ENCODE measurements around the gene TACC2.

Gene TACC2

GRCh38 chr10:122243550-122243949 is 254.6 kb downstream of the TACC2 start:
- no peak for DNase-seq (ENCODE audit: extremely low read depth in 1 of 2, low read depth in 1 of 2)

GRCh38 chr10:122244001-122244975 is 255.3 kb downstream of the TACC2 start:
- DNase-seq (ENCODE audit: extremely low read depth in 1 of 2, low read depth in 1 of 2), result no peak

DNA sequence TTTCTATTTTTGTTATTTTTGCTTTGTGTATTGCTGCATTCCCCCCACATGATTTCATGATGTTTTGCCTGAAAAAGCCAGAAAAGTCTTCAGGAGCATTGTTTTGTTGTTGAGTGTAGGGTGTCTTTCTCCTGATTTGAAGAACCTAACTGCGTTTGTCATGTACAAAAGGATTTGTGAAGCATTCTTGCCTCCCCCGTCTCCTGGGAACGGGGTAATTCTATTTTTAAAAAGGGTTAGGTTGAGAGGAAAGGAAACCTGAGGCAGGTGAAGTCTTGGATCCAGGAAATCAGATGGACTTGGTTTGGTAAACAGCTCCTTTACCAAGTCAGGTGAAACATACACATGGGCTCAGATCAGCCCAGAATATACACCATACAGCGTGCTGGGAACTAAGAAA is 256.2 kb downstream of the TACC2 start:
- no peak for DNase-seq (ENCODE audit: extremely low read depth in 1 of 2, low read depth in 1 of 2)

DNA sequence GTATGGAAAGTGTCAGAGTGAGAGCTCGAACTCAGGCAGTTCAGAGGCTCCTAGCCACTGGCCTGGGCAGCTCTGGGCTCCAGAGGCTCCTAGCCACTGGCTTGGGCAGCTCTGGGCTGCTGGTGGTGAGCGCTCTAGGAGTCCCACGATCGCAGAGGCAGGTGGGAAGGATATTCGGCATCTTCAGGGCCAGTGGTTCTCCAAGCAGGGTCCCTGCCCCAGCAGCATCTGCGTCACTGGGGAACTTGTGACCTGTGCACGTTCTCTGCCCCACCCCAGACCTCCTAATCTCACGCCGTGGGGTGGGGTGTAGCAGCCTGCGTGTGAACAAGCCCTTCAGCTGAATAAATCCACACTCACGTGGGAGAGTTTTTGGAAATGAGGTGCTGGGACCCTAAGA is 256.9 kb downstream of the TACC2 start:
- DNase-seq (ENCODE audit: extremely low read depth in 1 of 2, low read depth in 1 of 2), result no peak

GRCh38 chr10:122246830-122247520 is 258.0 kb downstream of the TACC2 start:
- DNase-seq (ENCODE audit: extremely low read depth in 1 of 2, low read depth in 1 of 2), result no peak

- DNase-seq (ENCODE audit: extremely low read depth in 1 of 2, low read depth in 1 of 2), result no peak
Measured at GRCh38 chr10:122248356-122249302, 259.7 kb downstream of the TACC2 start.

DNA sequence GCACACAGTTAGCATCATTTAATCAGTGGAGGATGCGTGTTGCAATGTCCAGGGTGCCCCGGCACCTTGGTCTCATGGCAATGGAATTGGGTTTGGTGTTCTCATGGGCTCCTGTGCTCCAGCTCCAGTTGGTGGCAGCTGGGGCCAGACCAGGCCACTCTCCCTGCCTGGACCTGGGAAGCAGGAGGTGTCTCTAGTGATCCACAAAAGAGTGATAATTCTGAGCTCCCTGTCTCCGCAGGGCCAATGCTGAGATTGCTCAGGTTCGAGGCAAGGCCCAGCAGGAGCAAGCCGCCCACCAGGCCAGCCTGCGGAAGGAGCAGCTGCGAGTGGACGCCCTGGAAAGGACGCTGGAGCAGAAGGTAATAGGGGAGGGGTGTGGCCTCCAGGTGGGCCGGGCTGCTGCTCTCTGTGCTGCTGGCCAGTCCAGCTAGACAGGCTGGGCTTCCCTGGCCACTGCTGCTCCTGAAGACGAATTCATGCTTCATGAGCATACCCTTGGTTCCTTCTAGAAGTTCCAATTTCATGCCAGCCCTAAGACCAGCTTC is 260.4 kb downstream of the TACC2 start:
- DNase-seq (ENCODE audit: extremely low read depth in 1 of 2, low read depth in 1 of 2), result no peak

DNA sequence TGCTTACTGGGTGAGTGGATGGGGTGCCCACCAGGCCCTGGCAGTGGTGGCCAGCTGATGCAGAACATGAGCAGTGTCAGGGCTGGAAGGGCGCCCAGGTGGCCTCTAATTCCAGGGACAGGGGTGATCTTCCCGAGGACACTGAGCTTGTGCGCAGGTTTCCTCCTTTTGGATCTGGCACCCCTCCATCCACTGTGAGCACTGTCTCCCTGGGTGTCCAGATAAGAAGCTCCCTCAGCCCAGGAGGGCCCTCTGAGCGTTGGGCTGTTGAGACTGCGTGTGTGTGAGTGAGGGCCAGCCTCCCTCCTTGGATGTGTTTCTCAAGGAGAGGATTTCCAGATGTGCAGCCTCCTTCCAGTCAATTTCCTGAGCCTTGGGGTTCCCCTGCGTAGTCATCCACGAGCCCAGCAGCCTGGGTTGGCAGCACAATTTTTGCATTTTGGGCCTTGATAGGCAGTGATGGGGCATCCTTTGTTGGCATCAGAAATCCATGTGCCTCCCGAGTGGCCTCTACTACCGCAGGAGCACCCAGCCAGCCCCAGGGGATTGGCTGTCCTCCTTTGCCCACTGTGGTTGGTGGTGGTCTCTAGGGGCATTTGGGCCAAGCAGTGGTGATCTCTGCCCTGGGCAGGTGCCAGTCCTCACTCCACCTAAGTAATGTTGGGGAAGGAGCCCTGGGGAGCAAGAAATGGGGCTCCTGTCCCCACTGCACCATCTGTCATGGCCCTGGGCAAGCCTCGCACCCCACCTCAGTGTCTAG is 261.2 kb downstream of the TACC2 start:
- no peak for DNase-seq (ENCODE audit: extremely low read depth in 1 of 2, low read depth in 1 of 2)

GRCh38 chr10:122251459-122252255 is 262.7 kb downstream of the TACC2 start:
- no peak for DNase-seq (ENCODE audit: extremely low read depth in 1 of 2, low read depth in 1 of 2)

- DNase-seq (ENCODE audit: extremely low read depth in 1 of 2, low read depth in 1 of 2), result no peak
Measured at GRCh38 chr10:122252805-122253204, 263.8 kb downstream of the TACC2 start.

DNA sequence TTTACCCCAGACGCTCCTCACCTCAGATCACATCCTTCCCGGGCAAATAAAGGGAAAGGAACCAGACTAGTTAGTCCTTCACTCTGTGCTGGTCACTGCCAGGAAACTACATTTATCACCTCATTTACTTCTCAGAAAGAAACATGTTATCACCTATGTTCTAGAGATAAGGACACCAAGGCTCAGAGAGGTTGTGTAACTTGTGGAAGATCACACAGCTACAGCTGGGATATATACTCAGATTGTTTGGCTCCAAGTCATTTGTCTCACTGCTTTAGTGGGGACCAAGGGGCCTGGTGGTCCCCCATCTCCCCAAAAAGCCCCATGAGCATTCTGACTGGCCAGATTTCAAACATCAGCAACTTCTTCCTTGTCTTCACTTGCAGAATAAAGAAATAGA is 264.6 kb downstream of the TACC2 start:
- DNase-seq (ENCODE audit: extremely low read depth in 1 of 2, low read depth in 1 of 2), result no peak

- DNase-seq (ENCODE audit: extremely low read depth in 1 of 2, low read depth in 1 of 2), result no peak
Measured at GRCh38 chr10:122254831-122255230, 265.9 kb downstream of the TACC2 start.

- no peak for DNase-seq (ENCODE audit: extremely low read depth in 1 of 2, low read depth in 1 of 2)
Measured at GRCh38 chr10:122255509-122256301, 266.7 kb downstream of the TACC2 start.

GRCh38 chr10:122257041-122257440 is 268.1 kb downstream of the TACC2 start:
- DNase-seq (ENCODE audit: extremely low read depth in 1 of 2, low read depth in 1 of 2), result no peak

- no peak for DNase-seq (ENCODE audit: extremely low read depth in 1 of 2, low read depth in 1 of 2)
Measured at GRCh38 chr10:122258136-122259074, 269.4 kb downstream of the TACC2 start.

DNA sequence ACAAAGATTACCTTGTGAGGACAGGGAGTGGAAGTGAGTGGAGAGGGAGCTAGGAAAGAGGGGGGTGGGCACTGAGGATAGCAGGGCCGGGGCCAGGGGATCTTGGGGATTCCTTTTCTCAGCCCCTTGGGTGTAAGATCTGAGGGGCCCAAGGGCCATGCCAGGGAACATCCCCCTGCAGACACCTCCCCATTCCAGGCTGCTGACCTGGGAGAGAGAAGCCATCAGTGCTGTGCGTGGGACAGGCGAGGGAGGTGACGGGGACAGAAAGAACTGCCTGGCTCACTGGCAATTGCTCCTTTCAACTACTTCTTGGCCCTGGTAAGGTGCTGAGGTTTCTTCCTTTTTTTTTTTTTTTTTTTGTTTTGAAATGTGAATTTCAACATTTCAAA is 270.1 kb downstream of the TACC2 start:
- DNase-seq (ENCODE audit: extremely low read depth in 1 of 2, low read depth in 1 of 2), result no peak

DNA sequence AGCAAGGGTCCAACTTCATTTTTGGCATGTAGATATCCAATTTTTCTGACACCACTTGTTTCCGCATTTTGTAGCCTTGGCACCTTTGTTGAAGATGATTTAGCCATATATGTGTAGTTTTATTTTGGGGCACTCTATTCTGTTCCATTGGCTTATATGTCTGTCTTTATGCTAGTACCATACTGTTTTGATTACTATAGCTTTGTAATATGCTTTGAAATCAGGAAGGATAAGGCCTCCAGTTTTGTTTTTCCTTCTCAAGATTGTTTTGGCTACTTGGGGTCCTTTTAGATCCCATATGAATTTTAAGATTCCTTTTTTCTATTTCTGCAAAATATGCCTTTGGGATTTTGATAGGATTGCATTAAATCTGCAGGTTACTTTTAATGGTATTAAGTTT is 272.6 kb downstream of the TACC2 start:
- no peak for DNase-seq (ENCODE audit: extremely low read depth in 1 of 2, low read depth in 1 of 2)
